Activated CD8-positive, alpha-beta memory T cell treated with anti-CD3 and anti-CD28 coated beads for 48 hours (primary cell): ENCODE measurements around the gene ESCO1.
A peak's percentile ranks its signal among the peaks of the same experiment; 100 is the strongest.
"Not testable (repeated sequence)": the region's sequence is repeated elsewhere in the genome, so short reads cannot be mapped to it uniquely, and the experiment has no call there.

Experiments used
- DNase-seq, 3 experiments: peaks; one replicate each; pipeline ENCODE4 v3.0.0-alpha.2; 2020; ENCODE audit warnings: low read depth in 2 of 3, low spot score in 2 of 3

Gene ESCO1

GRCh38 chr18:21600526-21601410, at the start of gene ESCO1:
ESCO1 (minus strand) TSS chr18:21600704; CDS start chr18:21574843, 25,861 bp downstream.
- peak; percentile 84 to 97 (median 89) for DNase-seq

- not testable (repeated sequence) for DNase-seq
Observed at GRCh38 chr18:21640375-21640774, 39.9 kb upstream of the ESCO1 start.

- DNase-seq = no peak
Observed at GRCh38 chr18:21638822-21639221, 38.3 kb upstream of the ESCO1 start.

- no peak for DNase-seq
Observed at GRCh38 chr18:21636769-21637168, 36.3 kb upstream of the ESCO1 start.

- DNase-seq = no peak
Observed at GRCh38 chr18:21634588-21635199, 34.2 kb upstream of the ESCO1 start.

- no peak for DNase-seq
Observed at GRCh38 chr18:21632393-21632792, 31.9 kb upstream of the ESCO1 start.

- DNase-seq = no peak
Observed at GRCh38 chr18:21629089-21629832, 28.8 kb upstream of the ESCO1 start.

- not testable (repeated sequence) for DNase-seq
Observed at GRCh38 chr18:21621640-21622039, 21.1 kb upstream of the ESCO1 start.

- DNase-seq = peak; percentile 77 to 89 (median 82)
Observed at GRCh38 chr18:21612125-21613039, 11.9 kb upstream of the ESCO1 start, which contains the start of gene SNRPD1. SNRPD1 (plus strand) TSS chr18:21612314; CDS start chr18:21612430, 116 bp downstream.

GRCh38 chr18:21611401-21612124, 11.1 kb upstream of the ESCO1 start:
- not testable (repeated sequence) for DNase-seq

GRCh38 chr18:21605213-21605612, 4.7 kb upstream of the ESCO1 start:
- DNase-seq = no peak

GRCh38 chr18:21604671-21605070, 4.2 kb upstream of the ESCO1 start:
- DNase-seq = no peak

- no peak for DNase-seq
Observed at GRCh38 chr18:21602299-21602587, 1.7 kb upstream of the ESCO1 start.

GRCh38 chr18:21599585-21600525, 649 bp downstream of the ESCO1 start:
- no peak for DNase-seq

- no peak for DNase-seq
Observed at GRCh38 chr18:21598726-21599584, 1.5 kb downstream of the ESCO1 start.

GRCh38 chr18:21597620-21598019, 2.9 kb downstream of the ESCO1 start:
- DNase-seq = no peak

- no peak for DNase-seq
Observed at GRCh38 chr18:21593540-21594257, 6.8 kb downstream of the ESCO1 start.
